MM.1S (cell line): ENCODE data around the gene ATP6AP1.

Experiments
- EZH2 ChIP-seq: fragments of 300-600 bp; sonication (generic); optimal IDR thresholded peaks from 2 replicates; pipeline ENCODE3; 2017; ENCODE audit warnings: low read depth, mild to moderate bottlenecking, antibody characterized with exemption, low read length, mixed read lengths
- EZH2phosphoT487 ChIP-seq: fragments of 300-600 bp; sonication (generic); IDR thresholded peaks from 2 replicates; pipeline ENCODE4 v1.6.1; 2018; ENCODE audit warnings: antibody characterized with exemption, low read length
- TF ChIP-seq, protein P1 (sequence below): fragments of 300-600 bp; sonication (generic); IDR thresholded peaks from 2 replicates; pipeline ENCODE4 v1.5.1; 2016; ENCODE audit warnings: antibody characterized with exemption, low read length, mixed read lengths

DNA sequence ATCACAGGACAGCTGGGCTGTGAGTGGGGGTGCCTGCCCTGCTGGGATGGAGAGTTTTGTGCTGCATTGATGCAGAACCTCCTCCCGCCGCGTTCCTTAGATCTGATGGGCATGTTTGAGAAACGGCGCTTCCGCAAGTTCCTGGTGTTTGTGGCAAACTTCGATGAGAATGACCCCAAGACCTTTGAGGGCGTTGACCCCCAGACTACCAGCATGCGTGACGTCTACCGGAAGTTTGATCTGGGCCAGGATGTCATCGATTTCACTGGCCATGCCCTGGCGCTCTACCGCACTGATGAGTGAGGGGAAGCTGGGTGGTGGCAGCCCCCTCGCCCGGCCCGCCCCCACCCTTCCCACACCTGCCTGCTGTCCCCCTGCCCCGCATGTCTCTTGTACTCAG, 11.4 kb downstream of the ATP6AP1 start:
- TF ChIP-seq, protein P1, sequence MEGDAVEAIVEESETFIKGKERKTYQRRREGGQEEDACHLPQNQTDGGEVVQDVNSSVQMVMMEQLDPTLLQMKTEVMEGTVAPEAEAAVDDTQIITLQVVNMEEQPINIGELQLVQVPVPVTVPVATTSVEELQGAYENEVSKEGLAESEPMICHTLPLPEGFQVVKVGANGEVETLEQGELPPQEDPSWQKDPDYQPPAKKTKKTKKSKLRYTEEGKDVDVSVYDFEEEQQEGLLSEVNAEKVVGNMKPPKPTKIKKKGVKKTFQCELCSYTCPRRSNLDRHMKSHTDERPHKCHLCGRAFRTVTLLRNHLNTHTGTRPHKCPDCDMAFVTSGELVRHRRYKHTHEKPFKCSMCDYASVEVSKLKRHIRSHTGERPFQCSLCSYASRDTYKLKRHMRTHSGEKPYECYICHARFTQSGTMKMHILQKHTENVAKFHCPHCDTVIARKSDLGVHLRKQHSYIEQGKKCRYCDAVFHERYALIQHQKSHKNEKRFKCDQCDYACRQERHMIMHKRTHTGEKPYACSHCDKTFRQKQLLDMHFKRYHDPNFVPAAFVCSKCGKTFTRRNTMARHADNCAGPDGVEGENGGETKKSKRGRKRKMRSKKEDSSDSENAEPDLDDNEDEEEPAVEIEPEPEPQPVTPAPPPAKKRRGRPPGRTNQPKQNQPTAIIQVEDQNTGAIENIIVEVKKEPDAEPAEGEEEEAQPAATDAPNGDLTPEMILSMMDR, result no peak
- TF ChIP-seq EZH2phosphoT487 (no peak), EZH2 (no peak)
